SJSA1 (cell line): ENCODE measurements around the gene MAOA. TPM values are rescaled to one million over a fixed set of nuclear protein-coding genes. Genes with fewer than 3 reads are reported as not detected.

Experiments
- DNase-seq, 2 experiments: peaks; one replicate each; pipeline ENCODE4 v3.0.0-alpha.2; 2015 to 2020; ENCODE audit warnings: low spot score in 2 of 2, low read depth in 1 of 2
- H3K27ac ChIP-seq: fragments of 250-450 bp; sonication (Bioruptor Pico); 2 replicates; pipeline ENCODE4 v1.5.1; 2020; ENCODE audit warnings: mild to moderate bottlenecking, moderate library complexity
- H3K27me3 ChIP-seq: fragments of 250-450 bp; sonication (Bioruptor Pico); replicated peaks from 2 replicates; pipeline ENCODE4 v1.5.1; 2020; ENCODE audit warnings: mild to moderate bottlenecking, moderate library complexity
- H3K36me3 ChIP-seq: fragments of 250-450 bp; sonication (Bioruptor Pico); 2 replicates; pipeline ENCODE4 v1.5.1; 2020; ENCODE audit warnings: mild to moderate bottlenecking
- H3K4me1 ChIP-seq: fragments of 250-450 bp; sonication (Bioruptor Pico); replicated peaks from 2 replicates; pipeline ENCODE4 v1.6.1; 2021; ENCODE audit warnings: mild to moderate bottlenecking
- H3K4me3 ChIP-seq: fragments of 250-450 bp; sonication (Bioruptor Pico); 2 replicates; pipeline ENCODE4 v1.5.1; 2020; ENCODE audit warnings: mild to moderate bottlenecking
- H3K9me3 ChIP-seq: fragments of 250-450 bp; sonication (Bioruptor Pico); replicated peaks from 2 replicates; pipeline ENCODE4 v1.5.1; 2020; ENCODE audit warnings: mild to moderate bottlenecking
- total RNA-seq: library from RNA; depleted of rRNA; stranded (reverse); fragments of >200 nt; shearing (Covaris generic); gene quantifications from 2 replicates; pipeline ENCODE4 v1.2.3, GENCODE V29; 2014

The MAOA gene
- total RNA-seq, 1 experiment from 2014 or later = 7.1 TPM

DNA sequence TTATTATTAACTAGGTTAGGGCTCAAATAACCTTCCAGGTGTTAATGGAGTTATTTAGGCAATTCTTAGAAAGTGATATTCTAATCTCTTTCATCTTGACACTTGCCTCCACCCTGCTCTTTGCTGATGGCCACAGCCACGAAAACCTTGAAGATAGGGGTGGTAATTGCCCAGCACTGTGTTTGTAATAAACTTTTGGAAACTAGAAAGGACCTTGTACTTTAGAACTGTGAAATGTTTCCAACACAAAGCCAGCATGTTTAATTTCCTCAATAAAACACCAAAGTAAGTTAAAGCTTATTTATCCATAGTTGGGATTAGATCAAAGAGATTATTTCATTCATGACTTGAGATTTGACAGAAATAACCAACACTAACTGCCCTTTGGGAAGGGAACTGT is 78.3 kb downstream of the MAOA start:
- H3K4me3 ChIP-seq = no peak overlapping the region
- no peaks in the 10 kb centered on the region for H3K4me1 ChIP-seq
- DNase-seq = no peak
- H3K36me3 ChIP-seq = no peaks in the 10 kb centered on the region
- H3K9me3 ChIP-seq = no peaks in the 10 kb centered on the region
- H3K27ac ChIP-seq = no peak overlapping the region
- no peaks in the 10 kb centered on the region for H3K27me3 ChIP-seq

DNA sequence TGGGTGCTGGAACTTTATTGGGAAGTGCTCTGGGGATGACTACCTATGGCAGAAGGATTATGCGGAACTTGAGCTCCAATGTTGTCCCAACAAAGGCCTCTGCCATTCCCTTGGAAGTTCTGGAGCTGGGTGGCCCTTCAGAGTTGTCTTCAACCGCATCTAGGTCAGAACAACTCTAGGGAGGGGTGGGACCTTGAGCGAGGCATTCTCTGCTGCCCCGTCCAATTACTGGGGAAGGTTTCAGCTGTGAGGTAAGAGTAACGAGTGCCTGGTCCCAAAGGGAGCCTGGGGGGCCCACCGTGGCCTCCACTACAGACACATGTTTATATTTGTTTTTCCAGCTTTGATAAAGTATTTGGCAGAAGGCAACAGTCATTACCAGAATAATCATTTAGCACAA is 79.4 kb downstream of the MAOA start:
- Histone ChIP-seq H3K4me3 (no peak overlapping the region), H3K27me3 (no peaks in the 10 kb centered on the region), H3K27ac (no peak overlapping the region), H3K4me1 (no peaks in the 10 kb centered on the region), H3K36me3 (no peaks in the 10 kb centered on the region), H3K9me3 (no peaks in the 10 kb centered on the region)
- no peak for DNase-seq

DNA sequence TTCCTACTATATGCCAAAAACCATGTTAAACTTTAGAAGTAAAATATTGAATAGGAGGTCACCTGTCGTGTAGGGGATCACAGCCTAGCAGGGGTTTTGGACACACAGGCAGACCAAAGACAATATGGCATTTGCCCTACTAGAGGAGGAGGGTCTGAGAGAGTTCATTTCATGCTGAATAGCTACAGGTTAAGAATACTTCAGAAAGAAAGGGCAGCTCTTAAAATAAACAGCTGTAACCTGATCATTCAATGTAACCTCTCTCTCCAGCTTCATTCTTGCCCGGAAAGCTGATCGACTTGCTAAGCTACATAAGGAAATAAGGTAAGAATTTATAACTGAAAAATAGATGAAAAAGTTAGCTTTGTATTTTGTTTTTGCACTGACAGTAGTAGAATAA is 79.9 kb downstream of the MAOA start:
- Histone ChIP-seq H3K27ac (no peak overlapping the region), H3K27me3 (no peaks in the 10 kb centered on the region), H3K9me3 (no peaks in the 10 kb centered on the region), H3K4me1 (no peaks in the 10 kb centered on the region), H3K4me3 (no peak overlapping the region), H3K36me3 (no peaks in the 10 kb centered on the region)
- DNase-seq = no peak

DNA sequence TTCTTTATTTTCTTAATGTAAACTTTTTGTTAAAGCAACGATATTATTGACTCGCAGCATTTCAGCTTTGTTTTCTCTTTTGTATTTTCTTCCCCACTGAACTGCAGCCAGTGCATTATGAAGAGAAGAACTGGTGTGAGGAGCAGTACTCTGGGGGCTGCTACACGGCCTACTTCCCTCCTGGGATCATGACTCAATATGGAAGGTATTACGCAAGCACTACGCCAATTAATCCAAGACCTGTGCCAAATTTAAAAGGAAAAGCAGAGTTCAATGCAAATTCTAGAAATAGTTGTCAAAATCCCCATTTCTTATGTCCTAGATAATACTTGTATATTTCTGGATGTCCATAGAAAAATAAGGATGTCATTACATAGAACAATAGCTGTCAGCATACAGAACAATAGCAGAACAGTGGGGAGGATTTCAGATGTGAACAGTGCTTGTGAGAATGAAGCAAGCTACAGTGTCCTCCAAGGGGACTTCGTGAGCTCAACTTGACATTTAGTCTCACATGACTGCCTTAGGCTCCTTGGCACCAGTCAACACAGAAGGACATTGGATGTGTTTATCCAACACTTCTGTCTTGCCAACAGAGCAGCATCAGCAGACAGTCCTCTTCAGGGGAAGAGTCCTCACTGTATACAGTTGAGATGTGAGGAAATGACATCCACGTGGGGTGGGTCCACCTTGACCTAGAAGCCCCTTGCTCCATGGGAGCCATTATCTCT is 85.9 kb downstream of the MAOA start:
- DNase-seq = no peak

DNA sequence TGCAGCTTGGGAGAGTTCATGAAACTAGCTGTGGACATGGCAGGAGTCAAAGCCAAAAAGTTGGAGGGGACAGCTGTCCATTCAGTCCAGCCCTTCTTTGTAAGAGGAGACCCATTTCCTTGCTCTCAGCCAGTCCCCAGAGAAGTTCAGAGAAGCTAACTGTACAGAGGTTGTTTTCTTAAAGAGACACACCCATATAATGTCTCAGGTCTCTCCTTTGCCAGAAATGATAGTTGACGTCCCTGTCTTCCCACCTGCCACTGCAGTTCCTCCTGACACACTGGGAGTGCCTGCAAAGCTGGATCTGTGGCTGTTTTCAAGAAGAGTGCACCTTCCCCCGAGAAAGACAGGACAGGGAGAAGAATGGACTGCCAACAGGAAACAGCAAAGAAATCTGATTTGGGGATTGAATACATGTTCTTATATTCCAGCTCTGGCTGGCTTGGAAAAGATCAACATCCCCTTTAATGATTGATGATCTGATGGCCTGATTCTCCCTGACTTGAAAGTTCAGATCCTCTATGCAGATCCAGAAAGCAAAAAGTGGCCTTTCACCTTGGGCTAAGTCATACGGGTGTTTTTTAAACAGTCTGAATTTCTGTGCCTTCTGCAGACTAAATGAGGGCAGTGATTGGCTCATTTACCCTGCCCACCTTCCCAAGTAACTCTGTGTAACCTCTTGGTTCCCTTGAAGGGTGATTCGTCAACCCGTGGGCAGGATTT is 87.2 kb downstream of the MAOA start:
- no peak overlapping the region for H3K27ac ChIP-seq
- H3K27me3 ChIP-seq = no peaks in the 10 kb centered on the region
- H3K4me3 ChIP-seq = no peak overlapping the region
- no peaks in the 10 kb centered on the region for H3K36me3 ChIP-seq
- H3K4me1 ChIP-seq = no peaks in the 10 kb centered on the region
- H3K9me3 ChIP-seq = no peaks in the 10 kb centered on the region
- no peak for DNase-seq

More for the DNA sequence above, 85.9 kb downstream of the MAOA start:
- Histone ChIP-seq H3K4me3 (no peak overlapping the region), H3K9me3 (no peaks in the 10 kb centered on the region), H3K27ac (no peak overlapping the region), H3K4me1 (no peaks in the 10 kb centered on the region), H3K27me3 (no peaks in the 10 kb centered on the region), H3K36me3 (no peaks in the 10 kb centered on the region)

DNA sequence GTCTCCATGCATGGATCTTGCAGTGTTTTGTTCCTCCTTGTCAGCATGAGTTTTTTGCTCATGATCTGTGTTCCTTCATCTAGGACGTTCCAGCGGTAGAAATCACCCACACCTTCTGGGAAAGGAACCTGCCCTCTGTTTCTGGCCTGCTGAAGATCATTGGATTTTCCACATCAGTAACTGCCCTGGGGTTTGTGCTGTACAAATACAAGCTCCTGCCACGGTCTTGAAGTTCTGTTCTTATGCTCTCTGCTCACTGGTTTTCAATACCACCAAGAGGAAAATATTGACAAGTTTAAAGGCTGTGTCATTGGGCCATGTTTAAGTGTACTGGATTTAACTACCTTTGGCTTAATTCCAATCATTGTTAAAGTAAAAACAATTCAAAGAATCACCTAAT is 88.2 kb downstream of the MAOA start:
- H3K36me3 ChIP-seq = no peaks in the 10 kb centered on the region
- H3K4me1 ChIP-seq = no peaks in the 10 kb centered on the region
- no peak overlapping the region for H3K27ac ChIP-seq
- H3K4me3 ChIP-seq = no peak overlapping the region
- no peaks in the 10 kb centered on the region for H3K27me3 ChIP-seq
- DNase-seq = no peak
- H3K9me3 ChIP-seq = no peaks in the 10 kb centered on the region

DNA sequence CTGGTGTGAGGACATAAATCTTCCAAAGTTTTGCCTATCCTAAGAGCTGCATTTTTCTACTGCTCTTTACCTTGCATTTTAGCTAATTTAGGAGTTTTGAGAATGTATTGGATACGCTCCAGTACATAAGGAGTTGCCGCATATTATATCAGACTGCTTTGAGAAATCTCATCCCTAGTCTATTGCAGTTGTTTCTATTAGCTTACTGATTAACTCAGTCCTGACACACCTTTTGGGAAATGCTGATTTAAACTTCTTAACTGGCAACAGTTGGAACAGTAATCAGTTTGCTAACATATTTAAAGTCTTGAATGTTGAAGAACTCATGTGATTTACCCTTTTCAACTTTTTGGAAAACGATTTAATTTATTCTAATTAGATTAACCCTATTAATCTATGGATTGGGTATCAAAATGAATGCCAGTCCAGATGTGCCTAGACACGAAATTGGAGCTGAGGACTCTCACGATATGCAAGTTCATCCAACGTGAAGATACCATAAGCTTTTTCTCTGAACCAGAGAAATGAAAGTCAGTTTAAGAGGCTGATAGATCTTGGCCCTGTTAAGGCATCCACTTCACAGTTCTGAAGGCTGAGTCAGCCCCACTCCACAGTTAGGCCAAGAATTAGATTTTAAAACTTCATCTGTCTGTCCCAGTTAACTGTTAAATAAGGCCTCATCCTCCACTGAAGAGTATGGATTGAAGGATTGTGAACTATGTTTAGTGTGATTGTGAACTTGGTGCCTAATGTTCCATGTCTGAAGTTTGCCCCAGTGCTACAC is 90.0 kb downstream of the MAOA start:
- no peak overlapping the region for H3K27ac ChIP-seq
- no peaks in the 10 kb centered on the region for H3K9me3 ChIP-seq
- DNase-seq = no peak
- no peak overlapping the region for H3K4me3 ChIP-seq
- no peaks in the 10 kb centered on the region for H3K4me1 ChIP-seq
- H3K27me3 ChIP-seq = no peaks in the 10 kb centered on the region
- no peaks in the 10 kb centered on the region for H3K36me3 ChIP-seq

DNA sequence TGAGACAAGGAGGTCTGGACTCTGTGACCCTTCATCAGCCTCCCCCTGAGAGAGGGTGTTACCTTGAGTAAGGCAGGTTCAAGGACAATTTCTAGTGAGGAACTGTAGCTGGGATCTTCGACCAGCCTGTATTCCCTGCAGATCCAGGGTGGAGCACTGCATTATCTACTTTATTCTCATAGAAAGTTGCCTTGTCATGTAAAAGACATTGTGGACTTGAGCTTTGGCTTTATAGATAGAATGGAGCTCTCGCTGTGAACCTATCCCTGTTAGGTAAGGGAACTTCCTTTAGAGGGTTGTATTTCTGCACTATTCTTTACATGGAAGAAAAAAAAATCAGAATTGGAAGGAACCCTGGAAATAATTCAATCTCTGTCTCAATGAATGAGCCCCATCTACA is 91.4 kb downstream of the MAOA start:
- H3K36me3 ChIP-seq = no peaks in the 10 kb centered on the region
- H3K9me3 ChIP-seq = no peaks in the 10 kb centered on the region

DNA sequence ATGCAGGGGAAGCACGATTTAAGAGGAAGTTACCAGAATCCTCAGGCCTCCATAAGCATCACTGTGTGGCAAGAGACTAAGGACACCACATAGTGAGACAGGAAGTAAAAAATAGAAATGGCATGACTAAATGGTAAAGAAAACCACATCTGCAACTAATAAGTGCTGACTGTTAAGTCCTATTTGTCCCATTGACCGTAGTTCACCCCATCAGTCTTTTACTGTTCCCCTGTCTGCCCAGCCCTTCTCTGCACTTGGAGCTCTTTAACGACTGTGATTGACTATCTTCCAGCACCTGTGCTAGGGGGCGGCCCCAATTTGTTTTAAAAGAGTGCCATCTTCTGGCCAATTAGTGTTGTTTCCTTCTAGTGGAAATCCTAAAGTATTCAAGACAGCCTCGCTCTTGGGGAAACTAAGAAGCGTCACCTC is 94.2 kb downstream of the MAOA start:
- Histone ChIP-seq H3K36me3 (no peaks in the 10 kb centered on the region), H3K4me3 (no peak overlapping the region), H3K27ac (no peak overlapping the region), H3K4me1 (no peaks in the 10 kb centered on the region), H3K27me3 (no peaks in the 10 kb centered on the region), H3K9me3 (no peaks in the 10 kb centered on the region)
- DNase-seq = peak in 1 of 2 experiments; percentile 22

More for the DNA sequence above, 91.4 kb downstream of the MAOA start:
- DNase-seq = no peak
- Histone ChIP-seq H3K4me1 (no peaks in the 10 kb centered on the region), H3K27me3 (no peaks in the 10 kb centered on the region), H3K27ac (no peak overlapping the region), H3K4me3 (no peak overlapping the region)

DNA sequence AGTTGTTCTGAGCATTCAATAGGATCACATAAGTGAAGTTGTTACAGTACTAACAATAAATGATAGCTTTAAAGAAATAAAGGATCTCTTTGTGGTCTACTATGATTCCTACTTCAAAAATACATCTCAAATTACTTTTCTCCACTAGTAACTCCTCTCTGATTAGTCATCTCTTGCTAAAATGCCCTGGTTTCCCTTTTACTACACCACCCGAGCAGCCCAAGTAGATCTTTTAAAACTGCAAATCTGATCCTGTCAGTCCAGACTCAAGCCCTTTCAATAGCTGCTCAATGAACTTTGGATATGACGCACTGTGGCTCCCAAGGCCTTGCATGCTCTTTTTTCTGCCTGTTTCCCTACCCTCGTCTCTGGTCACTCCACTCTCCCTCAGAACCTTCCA is 97.5 kb downstream of the MAOA start:
- H3K27me3 ChIP-seq = no peaks in the 10 kb centered on the region
- no peak for DNase-seq
- no peaks in the 10 kb centered on the region for H3K36me3 ChIP-seq
- no peak overlapping the region for H3K4me3 ChIP-seq
- no peaks in the 10 kb centered on the region for H3K4me1 ChIP-seq
- no peaks in the 10 kb centered on the region for H3K9me3 ChIP-seq
- H3K27ac ChIP-seq = no peak overlapping the region

DNA sequence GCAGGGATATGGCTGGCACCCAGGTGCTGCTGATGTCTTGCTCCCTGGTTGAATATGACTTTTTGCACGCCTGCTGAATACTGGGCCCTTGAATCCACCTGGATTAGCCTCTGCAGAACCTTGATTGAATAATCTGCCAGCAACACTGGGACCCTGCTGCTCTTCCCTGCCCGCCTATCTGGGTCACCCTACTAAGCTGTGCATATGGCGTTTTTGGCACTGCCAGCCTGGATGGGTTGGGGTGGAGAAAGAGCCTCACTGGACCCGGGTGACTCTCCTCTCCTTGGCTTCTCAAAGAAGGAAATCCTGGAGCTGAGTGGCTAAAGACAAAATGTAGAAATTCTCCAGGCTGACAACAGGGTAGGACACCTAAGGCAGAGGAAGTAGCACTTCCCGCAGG is 100.0 kb downstream of the MAOA start:
- no peak overlapping the region for H3K27ac ChIP-seq
- H3K36me3 ChIP-seq = no peaks in the 10 kb centered on the region
- H3K9me3 ChIP-seq = no peaks in the 10 kb centered on the region
- H3K27me3 ChIP-seq = no peaks in the 10 kb centered on the region
- no peaks in the 10 kb centered on the region for H3K4me1 ChIP-seq
- no peak for DNase-seq
- no peak overlapping the region for H3K4me3 ChIP-seq

DNA sequence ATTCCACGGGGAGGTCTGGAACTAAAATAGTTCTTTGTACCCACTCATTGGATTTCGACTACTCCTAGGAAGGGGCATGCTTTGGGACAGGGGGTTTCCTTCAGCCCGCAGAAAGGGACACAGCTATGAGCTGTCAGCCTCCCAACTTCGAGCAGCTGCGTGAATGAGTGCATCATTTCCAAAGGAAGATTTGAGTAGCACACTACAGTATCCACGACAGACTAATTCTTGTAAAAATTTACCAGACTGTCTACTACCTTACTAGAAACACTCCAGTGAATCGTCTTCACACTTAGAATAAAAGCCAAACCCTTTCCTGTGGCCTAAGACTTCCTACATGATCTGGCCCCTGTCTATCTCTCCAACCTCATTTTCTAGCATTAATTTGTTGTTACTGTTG is 101.9 kb downstream of the MAOA start:
- no peaks in the 10 kb centered on the region for H3K36me3 ChIP-seq
- H3K9me3 ChIP-seq = no peaks in the 10 kb centered on the region
- no peak overlapping the region for H3K27ac ChIP-seq
- no peak overlapping the region for H3K4me3 ChIP-seq
- H3K27me3 ChIP-seq = no peaks in the 10 kb centered on the region
- DNase-seq = no peak
- no peaks in the 10 kb centered on the region for H3K4me1 ChIP-seq

DNA sequence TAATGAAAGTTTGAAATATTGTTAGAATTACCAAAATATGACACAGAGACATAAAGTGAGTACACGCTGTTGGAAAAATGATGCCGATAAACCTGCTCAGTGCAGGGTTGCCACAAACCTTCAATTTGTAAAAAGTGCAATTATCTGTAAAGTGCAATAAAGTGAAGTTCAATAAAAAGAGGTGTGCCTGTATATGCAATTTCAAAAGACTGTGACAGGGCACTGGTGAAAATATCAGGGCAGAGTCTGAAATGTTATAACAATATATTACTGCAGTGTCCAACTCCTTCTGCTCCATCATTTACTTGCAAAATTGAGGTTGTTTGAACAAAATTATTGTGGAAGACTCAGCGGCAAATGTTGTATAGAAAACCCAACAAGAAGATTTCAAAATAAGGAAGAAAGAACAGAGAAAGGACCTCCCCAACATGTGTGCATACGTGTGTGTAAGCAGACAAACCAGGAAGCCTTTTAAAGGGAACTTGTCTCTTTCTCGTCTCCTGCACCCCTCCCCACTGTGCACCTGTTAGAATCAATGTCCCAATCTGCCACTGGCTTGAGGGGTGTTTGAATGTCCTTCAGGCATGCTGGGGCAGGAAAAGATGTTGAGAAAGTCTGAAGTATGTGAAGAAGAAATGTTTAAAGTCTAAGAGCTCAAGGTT is 130.0 kb downstream of the MAOA start:
- no peak overlapping the region for H3K27ac ChIP-seq
- no peak overlapping the region for H3K4me3 ChIP-seq
- no peak for DNase-seq

More for the DNA sequence above, 130.0 kb downstream of the MAOA start:
- H3K36me3 ChIP-seq = no peaks in the 10 kb centered on the region
- H3K27me3 ChIP-seq = no peaks in the 10 kb centered on the region
- no peaks in the 10 kb centered on the region for H3K4me1 ChIP-seq
- no peaks in the 10 kb centered on the region for H3K9me3 ChIP-seq
